HG03457 (cell line): ENCODE measurements around the gene SPATA16.

Source experiments
- ATAC-seq: cut with Tn5 transposase; IDR thresholded peaks from one replicate; pipeline ENCODE4 v1.9.1; 2021; ENCODE audit warnings: moderate number of reproducible peaks; ENCODE audit not compliant: unreplicated experiment

Gene SPATA16

GRCh38 chr3:172840913-172841312 lies 300.1 kb downstream of the SPATA16 start:
- no peak for ATAC-seq

- ATAC-seq, result no peak
These were observed 300.6 kb downstream of the SPATA16 start for GRCh38 chr3:172840463-172840862.

GRCh38 chr3:172839679-172840078 lies 301.4 kb downstream of the SPATA16 start:
- no peak for ATAC-seq
